ENCODE data around the gene SOX12. TPM values are rescaled to one million over a fixed set of nuclear protein-coding genes. Genes with fewer than 3 reads are reported as not detected.

SOX12 gene
- total RNA-seq, 1 donor from 2014 or later, result 30.8 TPM

DNA sequence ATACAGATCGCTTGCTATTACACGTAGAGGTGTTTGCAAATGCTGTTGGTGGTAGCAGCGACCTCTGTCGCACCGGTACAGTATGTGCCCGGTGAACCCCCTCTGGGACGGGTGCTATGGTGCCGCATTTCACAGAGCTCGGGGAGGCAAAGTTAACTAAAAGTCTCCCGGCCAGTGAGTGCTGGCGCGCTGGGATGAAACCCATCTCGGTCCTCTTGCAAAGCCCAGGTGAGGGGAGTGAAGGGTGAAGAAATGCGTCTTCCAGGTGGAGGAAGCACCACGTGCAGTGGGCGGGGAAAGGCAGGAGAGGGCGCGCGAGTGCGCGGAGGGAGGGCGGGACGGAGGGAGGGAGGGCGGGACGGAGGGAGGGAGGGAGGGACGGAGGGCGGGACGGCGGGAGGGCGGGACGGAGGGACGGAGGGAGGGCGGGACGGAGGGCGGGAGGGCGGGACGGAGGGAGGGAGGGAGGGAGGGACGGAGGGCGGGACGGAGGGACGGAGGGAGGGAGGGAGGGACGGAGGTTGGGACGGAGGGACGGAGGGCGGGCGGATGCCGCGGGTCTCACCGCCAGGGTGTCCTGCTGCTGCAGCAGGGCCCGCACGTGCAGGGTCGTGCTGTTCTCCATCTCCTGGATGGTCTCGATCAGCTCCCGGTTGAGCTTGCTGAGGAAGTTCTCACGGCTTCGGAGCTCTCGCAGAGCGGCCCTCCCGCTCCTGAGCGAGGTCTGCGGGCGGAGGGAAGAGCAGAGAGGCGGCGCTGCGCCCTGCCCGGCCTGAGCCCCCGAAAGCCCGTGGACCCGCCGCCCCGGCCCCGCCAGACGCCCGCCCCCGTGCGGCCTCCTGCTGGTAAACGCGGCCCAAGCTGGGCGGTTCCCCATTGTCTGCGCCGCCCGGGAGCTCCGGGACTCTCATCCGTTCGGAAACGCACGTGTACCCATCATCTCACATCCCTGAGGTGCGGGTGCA is 46.5 kb upstream of the SOX12 start:
- Mint-ChIP-seq H3K36me3 (ENCODE audit: unreplicated experiment) (peaks cover 29% of the 10 kb centered on the region), H3K4me1 (ENCODE audit: unreplicated experiment) (no peaks in the 10 kb centered on the region), H3K9me3 (ENCODE audit: unreplicated experiment) (no peaks in the 10 kb centered on the region), H3K27ac (ENCODE audit: unreplicated experiment) (no peak overlapping the region), H3K27me3 (ENCODE audit: unreplicated experiment) (no peaks in the 10 kb centered on the region), H3K4me3 (ENCODE audit: unreplicated experiment) (no peak overlapping the region)
- TF ChIP-seq, protein P1, sequence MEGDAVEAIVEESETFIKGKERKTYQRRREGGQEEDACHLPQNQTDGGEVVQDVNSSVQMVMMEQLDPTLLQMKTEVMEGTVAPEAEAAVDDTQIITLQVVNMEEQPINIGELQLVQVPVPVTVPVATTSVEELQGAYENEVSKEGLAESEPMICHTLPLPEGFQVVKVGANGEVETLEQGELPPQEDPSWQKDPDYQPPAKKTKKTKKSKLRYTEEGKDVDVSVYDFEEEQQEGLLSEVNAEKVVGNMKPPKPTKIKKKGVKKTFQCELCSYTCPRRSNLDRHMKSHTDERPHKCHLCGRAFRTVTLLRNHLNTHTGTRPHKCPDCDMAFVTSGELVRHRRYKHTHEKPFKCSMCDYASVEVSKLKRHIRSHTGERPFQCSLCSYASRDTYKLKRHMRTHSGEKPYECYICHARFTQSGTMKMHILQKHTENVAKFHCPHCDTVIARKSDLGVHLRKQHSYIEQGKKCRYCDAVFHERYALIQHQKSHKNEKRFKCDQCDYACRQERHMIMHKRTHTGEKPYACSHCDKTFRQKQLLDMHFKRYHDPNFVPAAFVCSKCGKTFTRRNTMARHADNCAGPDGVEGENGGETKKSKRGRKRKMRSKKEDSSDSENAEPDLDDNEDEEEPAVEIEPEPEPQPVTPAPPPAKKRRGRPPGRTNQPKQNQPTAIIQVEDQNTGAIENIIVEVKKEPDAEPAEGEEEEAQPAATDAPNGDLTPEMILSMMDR (IDR thresholded peaks at IDR 0.05), result no peak
- DNase-seq (ENCODE audit: extremely low spot score, unreplicated experiment), result peak; percentile 81

DNA sequence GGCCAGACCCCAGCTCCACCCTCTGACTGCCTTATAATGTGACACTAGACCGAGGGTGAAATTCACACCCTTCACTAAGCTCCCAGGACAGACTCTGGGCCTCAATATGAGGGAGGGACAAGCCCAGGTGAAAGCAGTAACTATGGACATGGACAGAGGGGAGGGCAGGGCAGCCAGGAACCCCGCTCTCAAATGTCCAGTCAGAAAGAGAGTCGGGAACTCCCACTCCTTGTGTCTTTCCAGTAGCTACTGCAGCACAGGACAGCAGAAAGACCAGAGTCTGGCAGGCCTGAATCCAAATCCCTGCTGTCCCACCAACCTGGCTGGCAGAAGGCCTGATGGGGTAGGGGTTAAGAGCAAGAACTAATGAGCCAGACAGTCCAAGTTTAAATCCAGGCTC is 41.2 kb upstream of the SOX12 start:
- Mint-ChIP-seq H3K27me3 (ENCODE audit: unreplicated experiment) (no peaks in the 10 kb centered on the region), H3K4me3 (ENCODE audit: unreplicated experiment) (no peak overlapping the region), H3K9me3 (ENCODE audit: unreplicated experiment) (peaks cover 2% of the 10 kb centered on the region), H3K4me1 (ENCODE audit: unreplicated experiment) (peaks cover 2% of the 10 kb centered on the region), H3K27ac (ENCODE audit: unreplicated experiment) (no peak overlapping the region), H3K36me3 (ENCODE audit: unreplicated experiment) (peaks cover 8% of the 10 kb centered on the region)
- TF ChIP-seq, protein P1 (IDR thresholded peaks at IDR 0.05), result no peak
- no peak for DNase-seq (ENCODE audit: extremely low spot score, unreplicated experiment)

DNA sequence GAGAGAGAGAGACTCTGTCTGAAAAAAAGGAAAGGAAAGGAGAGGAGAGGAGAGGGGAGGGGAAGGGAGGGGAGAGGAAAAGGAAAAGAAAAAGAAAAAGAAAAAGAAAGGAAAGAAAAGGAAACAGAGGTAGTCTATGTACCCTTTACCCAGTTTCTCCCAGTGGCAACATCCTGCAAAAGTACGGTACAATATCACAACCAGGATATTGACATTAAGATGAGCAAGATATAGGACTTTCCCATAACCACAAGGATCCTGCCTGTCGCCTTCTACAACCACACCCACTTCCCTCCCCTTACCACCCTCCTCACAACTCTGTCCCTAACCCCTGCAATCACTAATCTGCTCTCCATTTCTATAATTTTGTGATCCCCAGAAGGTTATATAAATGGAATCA is 38.8 kb upstream of the SOX12 start:
- Mint-ChIP-seq H3K27ac (ENCODE audit: unreplicated experiment) (no peak overlapping the region), H3K36me3 (ENCODE audit: unreplicated experiment) (peaks cover 4% of the 10 kb centered on the region), H3K4me3 (ENCODE audit: unreplicated experiment) (no peak overlapping the region), H3K9me3 (ENCODE audit: unreplicated experiment) (peaks cover 4% of the 10 kb centered on the region), H3K27me3 (ENCODE audit: unreplicated experiment) (no peaks in the 10 kb centered on the region), H3K4me1 (ENCODE audit: unreplicated experiment) (peaks cover 6% of the 10 kb centered on the region)
- no peak for DNase-seq (ENCODE audit: extremely low spot score, unreplicated experiment)
- TF ChIP-seq, protein P1 (IDR thresholded peaks at IDR 0.05), result no peak

DNA sequence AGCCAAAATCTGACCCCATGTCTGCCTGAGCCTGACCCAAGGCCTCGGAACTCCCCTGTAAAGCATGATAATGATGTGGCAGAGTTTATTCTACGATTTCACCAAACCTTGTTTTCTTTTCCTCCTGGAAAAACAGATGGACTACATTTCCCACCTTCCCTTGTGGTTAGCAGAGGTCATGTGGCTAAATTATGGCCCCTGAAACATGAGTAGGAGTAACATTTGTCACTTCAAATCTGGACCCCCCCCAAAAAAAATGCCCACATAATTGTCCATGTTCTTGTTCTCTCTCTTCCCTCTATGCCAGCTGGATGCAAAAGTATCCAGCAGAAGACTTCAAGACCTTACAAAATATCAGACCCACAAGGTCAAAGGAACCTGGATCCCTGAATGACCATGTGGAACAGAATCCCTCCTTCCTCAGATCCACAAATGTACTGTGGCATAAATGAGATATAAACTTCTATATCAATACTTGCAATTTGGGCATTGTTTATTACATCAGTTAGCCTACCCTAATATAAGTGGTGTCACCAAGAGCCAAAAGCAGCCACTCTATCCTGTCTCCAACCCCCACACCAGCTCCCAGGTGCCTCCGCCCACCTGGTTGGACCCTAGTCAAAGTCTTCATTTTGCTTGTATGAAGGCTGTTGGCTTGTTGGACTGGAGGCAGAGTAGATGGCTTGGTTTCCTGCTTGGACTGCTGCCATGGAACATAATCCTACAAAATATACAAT is 36.2 kb upstream of the SOX12 start:
- Mint-ChIP-seq H3K27me3 (ENCODE audit: unreplicated experiment) (no peaks in the 10 kb centered on the region), H3K27ac (ENCODE audit: unreplicated experiment) (no peak overlapping the region), H3K9me3 (ENCODE audit: unreplicated experiment) (peaks cover 4% of the 10 kb centered on the region), H3K4me1 (ENCODE audit: unreplicated experiment) (peaks cover 9% of the 10 kb centered on the region), H3K36me3 (ENCODE audit: unreplicated experiment) (peaks cover 3% of the 10 kb centered on the region), H3K4me3 (ENCODE audit: unreplicated experiment) (no peak overlapping the region)
- DNase-seq (ENCODE audit: extremely low spot score, unreplicated experiment), result no peak
- TF ChIP-seq, protein P1 (IDR thresholded peaks at IDR 0.05), result no peak

DNA sequence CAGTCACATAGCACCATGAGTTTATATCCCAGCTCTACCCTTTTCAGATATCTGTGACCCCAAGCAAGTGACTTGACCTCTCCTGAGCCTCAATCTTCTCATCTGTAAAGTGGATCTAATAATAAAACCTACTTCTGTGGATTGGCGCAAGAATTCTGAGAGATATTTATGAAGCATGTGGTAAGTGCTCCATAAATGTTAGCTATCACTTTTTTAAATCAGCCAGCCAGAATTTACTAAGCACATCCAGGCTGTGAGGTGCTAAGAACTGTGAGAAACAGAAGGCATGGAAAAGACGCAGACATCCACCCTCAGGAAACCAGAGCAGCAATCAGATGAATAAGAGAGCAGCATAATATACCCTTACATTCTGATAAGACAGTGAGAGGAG is 35.7 kb upstream of the SOX12 start:
- Mint-ChIP-seq H3K27me3 (ENCODE audit: unreplicated experiment) (no peaks in the 10 kb centered on the region), H3K9me3 (ENCODE audit: unreplicated experiment) (peaks cover 4% of the 10 kb centered on the region), H3K36me3 (ENCODE audit: unreplicated experiment) (peaks cover 3% of the 10 kb centered on the region), H3K4me3 (ENCODE audit: unreplicated experiment) (no peak overlapping the region), H3K4me1 (ENCODE audit: unreplicated experiment) (peaks cover 9% of the 10 kb centered on the region), H3K27ac (ENCODE audit: unreplicated experiment) (no peak overlapping the region)
- no peak for DNase-seq (ENCODE audit: extremely low spot score, unreplicated experiment)
- TF ChIP-seq, protein P1 (IDR thresholded peaks at IDR 0.05), result no peak
